ENCODE data around the gene TCOF1.
A peak's percentile ranks its signal among the peaks of the same experiment; 100 is the strongest.

Gene TCOF1

GRCh38 chr5:150431048-150431447, 73.6 kb downstream of the TCOF1 start:
- no peak for DNase-seq (ENCODE audit: low read depth)

- no peak for DNase-seq (ENCODE audit: low read depth)
Measured at GRCh38 chr5:150431574-150431973, 74.1 kb downstream of the TCOF1 start.

GRCh38 chr5:150434464-150434863, 77.0 kb downstream of the TCOF1 start:
- DNase-seq (ENCODE audit: low read depth), result no peak

GRCh38 chr5:150436141-150436680, 78.7 kb downstream of the TCOF1 start:
- DNase-seq (ENCODE audit: low read depth), result peak; percentile 86

- no peak for DNase-seq (ENCODE audit: low read depth)
Measured at GRCh38 chr5:150438873-150439546, 81.5 kb downstream of the TCOF1 start.

- no peak for DNase-seq (ENCODE audit: low read depth)
Measured at GRCh38 chr5:150440948-150441812, 83.7 kb downstream of the TCOF1 start.

GRCh38 chr5:150441813-150442698, 84.6 kb downstream of the TCOF1 start:
- DNase-seq (ENCODE audit: low read depth), result no peak

- no peak for DNase-seq (ENCODE audit: low read depth)
Measured at GRCh38 chr5:150442699-150443080, 85.2 kb downstream of the TCOF1 start.

GRCh38 chr5:150443242-150444075, 86.0 kb downstream of the TCOF1 start:
- DNase-seq (ENCODE audit: low read depth), result no peak

GRCh38 chr5:150444770-150445169, 87.3 kb downstream of the TCOF1 start:
- no peak for DNase-seq (ENCODE audit: low read depth)

GRCh38 chr5:150446088-150446487, 88.6 kb downstream of the TCOF1 start:
- no peak for DNase-seq (ENCODE audit: low read depth)

- no peak for DNase-seq (ENCODE audit: low read depth)
Measured at GRCh38 chr5:150446583-150446982, 89.1 kb downstream of the TCOF1 start.

- DNase-seq (ENCODE audit: low read depth), result no peak
Measured at GRCh38 chr5:150447188-150447587, 89.7 kb downstream of the TCOF1 start.

GRCh38 chr5:150448334-150448733, 90.8 kb downstream of the TCOF1 start:
- DNase-seq (ENCODE audit: low read depth), result no peak

- DNase-seq (ENCODE audit: low read depth), result no peak
Measured at GRCh38 chr5:150448952-150449516, 91.5 kb downstream of the TCOF1 start.

Data from T follicular helper cell (primary cell).